ENCODE data around the gene CDK5RAP3. TPM values are rescaled to one million over a fixed set of nuclear protein-coding genes. Genes with fewer than 3 reads are reported as not detected.

Gene CDK5RAP3
- total and polyA plus RNA-seq, 2 of the 13 experiments (the other 11 are each of a cell fraction or from before 2014, with no cell fraction given) = 128 to 154 TPM

DNA sequence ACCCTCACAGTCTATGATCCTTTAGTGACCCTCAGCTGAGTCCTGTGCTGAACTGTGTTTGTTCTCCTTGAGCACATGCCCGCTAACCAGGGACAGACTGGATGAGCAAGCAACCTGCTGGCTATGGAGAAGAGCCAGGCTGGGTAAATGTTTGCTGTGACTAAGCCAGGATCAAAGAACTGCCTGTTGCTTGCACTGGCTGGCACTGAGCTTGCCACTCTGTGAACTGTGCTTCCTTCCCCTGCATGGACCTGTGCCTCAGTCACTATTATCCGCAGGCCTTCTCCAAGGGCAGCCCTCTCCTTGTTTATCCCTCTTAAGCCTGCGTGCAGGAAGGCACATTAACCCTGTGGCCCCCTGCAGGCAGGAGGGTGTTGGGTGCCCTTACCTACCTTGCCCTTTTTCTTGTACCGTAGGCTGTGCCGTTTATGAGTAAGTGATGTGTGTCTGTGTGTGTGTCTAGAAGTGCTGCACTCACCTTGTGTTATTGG is 22.2 kb upstream of the CDK5RAP3 start (continued):
- TF ChIP-seq MTA1 (CRISPR knock-in tag; IDR thresholded peaks at IDR 0.05; ENCODE audit: borderline replicate concordance) = peak; percentile 24; the same call in 1 of the 2 replicates
- no peak for TF ChIP-seq RFX5 (IDR thresholded peaks at IDR 0.05; ENCODE audit: low read depth, low read length)
- no peak for TF ChIP-seq MATR3 (CRISPR knock-in tag; IDR thresholded peaks at IDR 0.05)
- no peak for TF ChIP-seq SMARCE1 (IDR thresholded peaks at IDR 0.05; ENCODE audit: borderline replicate concordance)
- TF ChIP-seq ZNF552 (CRISPR knock-in tag; IDR thresholded peaks at IDR 0.05; ENCODE audit: borderline replicate concordance) = no peak
- TF ChIP-seq SAFB2 (CRISPR knock-in tag; IDR thresholded peaks at IDR 0.05; ENCODE audit: borderline replicate concordance, low read depth) = peak; percentile 15; the same call in 1 of the 2 replicates
- peak; percentile 33; the same call in 1 of the 2 replicates for TF ChIP-seq SMAD3 (CRISPR knock-in tag; IDR thresholded peaks at IDR 0.05)
- TF ChIP-seq ZNF788 (CRISPR knock-in tag; IDR thresholded peaks at IDR 0.05; ENCODE audit: borderline replicate concordance) = no peak
- TF ChIP-seq, protein P1, sequence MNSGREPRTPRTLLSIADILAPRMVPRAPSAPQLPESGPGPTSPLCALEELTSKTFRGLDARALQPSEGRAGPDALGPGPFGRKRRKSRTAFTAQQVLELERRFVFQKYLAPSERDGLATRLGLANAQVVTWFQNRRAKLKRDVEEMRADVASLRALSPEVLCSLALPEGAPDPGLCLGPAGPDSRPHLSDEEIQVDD (CRISPR knock-in tag; IDR thresholded peaks at IDR 0.05; ENCODE audit: borderline replicate concordance) = no peak
- no peak for TF ChIP-seq ERF (CRISPR knock-in tag; IDR thresholded peaks at IDR 0.05)
- TF ChIP-seq MXD4 (CRISPR knock-in tag; IDR thresholded peaks at IDR 0.05) = peak; percentile 67
- TF ChIP-seq ZNF841 (CRISPR knock-in tag; IDR thresholded peaks at IDR 0.05; ENCODE audit: borderline replicate concordance) = no peak
- TF ChIP-seq MIER3 (CRISPR knock-in tag; IDR thresholded peaks at IDR 0.05; ENCODE audit: borderline replicate concordance) = no peak
- no peak for TF ChIP-seq ZNF430 (CRISPR knock-in tag; IDR thresholded peaks at IDR 0.05)
- no peak for TF ChIP-seq ZNF547 (CRISPR knock-in tag; IDR thresholded peaks at IDR 0.05)
- TF ChIP-seq PITX1 (CRISPR knock-in tag; IDR thresholded peaks at IDR 0.05) = peak; percentile 94
- TF ChIP-seq FOSL2 (CRISPR knock-in tag; IDR thresholded peaks at IDR 0.05) = peak; percentile 94
- no peak for TF ChIP-seq GTF3A (CRISPR knock-in tag; conservative IDR thresholded peaks at IDR 0.05)
- 0 out of 2 replicates have a peak, but pooled peaks have one; percentile 52 for TF ChIP-seq ZNF224 (CRISPR knock-in tag; IDR thresholded peaks at IDR 0.05)
- TF ChIP-seq SAP130 (CRISPR knock-in tag; IDR thresholded peaks at IDR 0.05; ENCODE audit: low read depth) = peak; percentile 82
- TF ChIP-seq, protein P2, sequence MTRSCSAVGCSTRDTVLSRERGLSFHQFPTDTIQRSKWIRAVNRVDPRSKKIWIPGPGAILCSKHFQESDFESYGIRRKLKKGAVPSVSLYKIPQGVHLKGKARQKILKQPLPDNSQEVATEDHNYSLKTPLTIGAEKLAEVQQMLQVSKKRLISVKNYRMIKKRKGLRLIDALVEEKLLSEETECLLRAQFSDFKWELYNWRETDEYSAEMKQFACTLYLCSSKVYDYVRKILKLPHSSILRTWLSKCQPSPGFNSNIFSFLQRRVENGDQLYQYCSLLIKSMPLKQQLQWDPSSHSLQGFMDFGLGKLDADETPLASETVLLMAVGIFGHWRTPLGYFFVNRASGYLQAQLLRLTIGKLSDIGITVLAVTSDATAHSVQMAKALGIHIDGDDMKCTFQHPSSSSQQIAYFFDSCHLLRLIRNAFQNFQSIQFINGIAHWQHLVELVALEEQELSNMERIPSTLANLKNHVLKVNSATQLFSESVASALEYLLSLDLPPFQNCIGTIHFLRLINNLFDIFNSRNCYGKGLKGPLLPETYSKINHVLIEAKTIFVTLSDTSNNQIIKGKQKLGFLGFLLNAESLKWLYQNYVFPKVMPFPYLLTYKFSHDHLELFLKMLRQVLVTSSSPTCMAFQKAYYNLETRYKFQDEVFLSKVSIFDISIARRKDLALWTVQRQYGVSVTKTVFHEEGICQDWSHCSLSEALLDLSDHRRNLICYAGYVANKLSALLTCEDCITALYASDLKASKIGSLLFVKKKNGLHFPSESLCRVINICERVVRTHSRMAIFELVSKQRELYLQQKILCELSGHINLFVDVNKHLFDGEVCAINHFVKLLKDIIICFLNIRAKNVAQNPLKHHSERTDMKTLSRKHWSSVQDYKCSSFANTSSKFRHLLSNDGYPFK (CRISPR knock-in tag; IDR thresholded peaks at IDR 0.05; ENCODE audit: borderline replicate concordance) = no peak
- peak; percentile 3; the same call in 1 of the 2 replicates for TF ChIP-seq ZNF264 (CRISPR knock-in tag; IDR thresholded peaks at IDR 0.05)
- TF ChIP-seq RNF2 (conservative IDR thresholded peaks at IDR 0.05; ENCODE audit: low read depth) = no peak
- peak; percentile 71; the same call in 1 of the 2 replicates for TF ChIP-seq ZNF589 (CRISPR knock-in tag; conservative IDR thresholded peaks at IDR 0.05)
- TF ChIP-seq ZNF354B (CRISPR knock-in tag; IDR thresholded peaks at IDR 0.05) = no peak
